Measurements from ENCODE around the gene NPAS2.

NPAS2 gene

GRCh38 chr2:100906131-100906530 is 86.2 kb downstream of the NPAS2 start:
- Histone ChIP-seq H3K4me3 (ENCODE audit: extremely low read depth, insufficient read depth, low read length, poor library complexity, severe bottlenecking) (no peak overlapping the region), H3K4me1 (ENCODE audit: control insufficient read depth, insufficient read depth, low read length, poor library complexity, severe bottlenecking) (peaks cover 27% of the 10 kb centered on the region), H3K36me3 (ENCODE audit: control insufficient read depth, insufficient read depth, low read length) (no peaks in the 10 kb centered on the region), H3K27ac (ENCODE audit: low read depth, low read length, severe bottlenecking) (no peak overlapping the region), H3K9me3 (ENCODE audit: control insufficient read depth, low read length) (no peaks in the 10 kb centered on the region)
- WGBS, 2 experiments (ENCODE audit: insufficient coverage in 2 of 2), result 80 to 100% methylated on average over 1 of the region's 1 CpG

GRCh38 chr2:100906679-100907078 is 86.7 kb downstream of the NPAS2 start:
- H3K36me3 ChIP-seq (ENCODE audit: control insufficient read depth, insufficient read depth, low read length), result no peaks in the 10 kb centered on the region
- no peak overlapping the region for H3K27ac ChIP-seq (ENCODE audit: low read depth, low read length, severe bottlenecking)
- H3K9me3 ChIP-seq (ENCODE audit: control insufficient read depth, low read length), result no peaks in the 10 kb centered on the region
- H3K4me3 ChIP-seq (ENCODE audit: extremely low read depth, insufficient read depth, low read length, poor library complexity, severe bottlenecking), result no peak overlapping the region
- peaks cover 27% of the 10 kb centered on the region for H3K4me1 ChIP-seq (ENCODE audit: control insufficient read depth, insufficient read depth, low read length, poor library complexity, severe bottlenecking)
- 89 to 95% methylated on average over 2 to 4 of the region's 5 CpGs for WGBS, 2 experiments (ENCODE audit: insufficient coverage in 2 of 2)

- no peaks in the 10 kb centered on the region for H3K9me3 ChIP-seq (ENCODE audit: control insufficient read depth, low read length)
- no peaks in the 10 kb centered on the region for H3K36me3 ChIP-seq (ENCODE audit: control insufficient read depth, insufficient read depth, low read length)
- H3K4me3 ChIP-seq (ENCODE audit: extremely low read depth, insufficient read depth, low read length, poor library complexity, severe bottlenecking), result no peak overlapping the region
- no peak overlapping the region for H3K27ac ChIP-seq (ENCODE audit: low read depth, low read length, severe bottlenecking)
- peaks cover 18% of the 10 kb centered on the region for H3K4me1 ChIP-seq (ENCODE audit: control insufficient read depth, insufficient read depth, low read length, poor library complexity, severe bottlenecking)
- 86 to 100% methylated on average over 1 to 2 of the region's 5 CpGs for WGBS, 2 experiments (ENCODE audit: insufficient coverage in 2 of 2)
Measured at GRCh38 chr2:100907832-100908231, 87.9 kb downstream of the NPAS2 start.

GRCh38 chr2:100909534-100910081 is 89.7 kb downstream of the NPAS2 start:
- Histone ChIP-seq H3K9me3 (ENCODE audit: control insufficient read depth, low read length) (no peaks in the 10 kb centered on the region), H3K36me3 (ENCODE audit: control insufficient read depth, insufficient read depth, low read length) (no peaks in the 10 kb centered on the region), H3K4me3 (ENCODE audit: extremely low read depth, insufficient read depth, low read length, poor library complexity, severe bottlenecking) (no peak overlapping the region), H3K27ac (ENCODE audit: low read depth, low read length, severe bottlenecking) (no peak overlapping the region), H3K4me1 (ENCODE audit: control insufficient read depth, insufficient read depth, low read length, poor library complexity, severe bottlenecking) (peaks cover 1% of the 10 kb centered on the region)
- WGBS, 2 experiments (ENCODE audit: insufficient coverage in 2 of 2), result 59 to 81% methylated on average over 6 to 9 of the region's 10 CpGs

- no peak overlapping the region for H3K4me3 ChIP-seq (ENCODE audit: extremely low read depth, insufficient read depth, low read length, poor library complexity, severe bottlenecking)
Measured at GRCh38 chr2:100910111-100910510, 90.2 kb downstream of the NPAS2 start.

GRCh38 chr2:100919316-100919715 is 99.4 kb downstream of the NPAS2 start:
- Histone ChIP-seq H3K36me3 (ENCODE audit: control insufficient read depth, insufficient read depth, low read length) (no peaks in the 10 kb centered on the region), H3K9me3 (ENCODE audit: control insufficient read depth, low read length) (no peaks in the 10 kb centered on the region), H3K4me3 (ENCODE audit: extremely low read depth, insufficient read depth, low read length, poor library complexity, severe bottlenecking) (no peak overlapping the region), H3K27ac (ENCODE audit: low read depth, low read length, severe bottlenecking) (no peak overlapping the region), H3K4me1 (ENCODE audit: control insufficient read depth, insufficient read depth, low read length, poor library complexity, severe bottlenecking) (no peaks in the 10 kb centered on the region)
- WGBS, 2 experiments (ENCODE audit: insufficient coverage in 2 of 2), result 52 to 60% methylated on average over 11 to 13 of the region's 16 CpGs

More at GRCh38 chr2:100910111-100910510, 90.2 kb downstream of the NPAS2 start:
- H3K4me1 ChIP-seq (ENCODE audit: control insufficient read depth, insufficient read depth, low read length, poor library complexity, severe bottlenecking), result no peaks in the 10 kb centered on the region
- H3K36me3 ChIP-seq (ENCODE audit: control insufficient read depth, insufficient read depth, low read length), result no peaks in the 10 kb centered on the region
- H3K27ac ChIP-seq (ENCODE audit: low read depth, low read length, severe bottlenecking), result no peak overlapping the region
- WGBS, 2 experiments (ENCODE audit: insufficient coverage in 2 of 2), result 60 to 100% methylated on average over 1 to 2 of the region's 3 CpGs
- no peaks in the 10 kb centered on the region for H3K9me3 ChIP-seq (ENCODE audit: control insufficient read depth, low read length)

- Histone ChIP-seq H3K4me1 (ENCODE audit: control insufficient read depth, insufficient read depth, low read length, poor library complexity, severe bottlenecking) (no peaks in the 10 kb centered on the region), H3K27ac (ENCODE audit: low read depth, low read length, severe bottlenecking) (no peak overlapping the region), H3K9me3 (ENCODE audit: control insufficient read depth, low read length) (no peaks in the 10 kb centered on the region), H3K36me3 (ENCODE audit: control insufficient read depth, insufficient read depth, low read length) (no peaks in the 10 kb centered on the region), H3K4me3 (ENCODE audit: extremely low read depth, insufficient read depth, low read length, poor library complexity, severe bottlenecking) (no peak overlapping the region)
- WGBS, 2 experiments (ENCODE audit: insufficient coverage in 2 of 2), result 77 to 93% methylated on average over 4 to 5 of the region's 6 CpGs
Measured at GRCh38 chr2:100921685-100922161, 101.8 kb downstream of the NPAS2 start.

- no peaks in the 10 kb centered on the region for H3K9me3 ChIP-seq (ENCODE audit: control insufficient read depth, low read length)
- H3K27ac ChIP-seq (ENCODE audit: low read depth, low read length, severe bottlenecking), result no peak overlapping the region
- WGBS, 2 experiments (ENCODE audit: insufficient coverage in 2 of 2), result 87 to 95% methylated on average over 5 to 9 of the region's 9 CpGs
- no peaks in the 10 kb centered on the region for H3K36me3 ChIP-seq (ENCODE audit: control insufficient read depth, insufficient read depth, low read length)
- no peak overlapping the region for H3K4me3 ChIP-seq (ENCODE audit: extremely low read depth, insufficient read depth, low read length, poor library complexity, severe bottlenecking)
- H3K4me1 ChIP-seq (ENCODE audit: control insufficient read depth, insufficient read depth, low read length, poor library complexity, severe bottlenecking), result no peaks in the 10 kb centered on the region
Measured at GRCh38 chr2:100923461-100924060, 103.6 kb downstream of the NPAS2 start.

- H3K4me3 ChIP-seq (ENCODE audit: extremely low read depth, insufficient read depth, low read length, poor library complexity, severe bottlenecking), result no peak overlapping the region
- 80 to 100% methylated on average over 1 of the region's 1 CpG for WGBS, 2 experiments (ENCODE audit: insufficient coverage in 2 of 2)
- H3K27ac ChIP-seq (ENCODE audit: low read depth, low read length, severe bottlenecking), result no peak overlapping the region
- no peaks in the 10 kb centered on the region for H3K4me1 ChIP-seq (ENCODE audit: control insufficient read depth, insufficient read depth, low read length, poor library complexity, severe bottlenecking)
- no peaks in the 10 kb centered on the region for H3K9me3 ChIP-seq (ENCODE audit: control insufficient read depth, low read length)
- H3K36me3 ChIP-seq (ENCODE audit: control insufficient read depth, insufficient read depth, low read length), result no peaks in the 10 kb centered on the region
Measured at GRCh38 chr2:100924122-100924519, 104.2 kb downstream of the NPAS2 start.

GRCh38 chr2:100924520-100925451 is 104.8 kb downstream of the NPAS2 start:
- H3K4me3 ChIP-seq (ENCODE audit: extremely low read depth, insufficient read depth, low read length, poor library complexity, severe bottlenecking), result no peak overlapping the region
- no peaks in the 10 kb centered on the region for H3K36me3 ChIP-seq (ENCODE audit: control insufficient read depth, insufficient read depth, low read length)
- H3K27ac ChIP-seq (ENCODE audit: low read depth, low read length, severe bottlenecking), result no peak overlapping the region
- H3K9me3 ChIP-seq (ENCODE audit: control insufficient read depth, low read length), result no peaks in the 10 kb centered on the region
- WGBS, 2 experiments (ENCODE audit: insufficient coverage in 2 of 2), result 89 to 94% methylated on average over 20 to 21 of the region's 21 CpGs
- H3K4me1 ChIP-seq (ENCODE audit: control insufficient read depth, insufficient read depth, low read length, poor library complexity, severe bottlenecking), result no peaks in the 10 kb centered on the region
